OCI-LY1 (cell line): Measurements from ENCODE around the gene TYW1.
"Not testable (repeated sequence)": the region's sequence is repeated elsewhere in the genome, so short reads cannot be mapped to it uniquely, and the experiment has no call there.

Experiments
- H2AFZ ChIP-seq: fragments of 200-600 bp; sonication (generic), shearing (Covaris generic); 2 replicates; pipeline ENCODE4 v1.6.0; 2014; ENCODE audit warnings: antibody characterized with exemption, mild to moderate bottlenecking, low read length
- H3F3A ChIP-seq: fragments of 200-600 bp; sonication (generic), shearing (Covaris generic); 2 replicates; pipeline ENCODE4 v1.6.0; 2014; ENCODE audit warnings: mild to moderate bottlenecking, antibody characterized with exemption, low read length, moderate library complexity; ENCODE audit not compliant: insufficient read depth
- H3K27ac ChIP-seq: fragments of 200-600 bp; sonication (generic); 2 replicates; pipeline ENCODE4 v1.5.1; 2014; ENCODE audit warnings: low read length, mixed run types, mild to moderate bottlenecking, low read depth; ENCODE audit not compliant: poor library complexity, severe bottlenecking
- H3K27me3 ChIP-seq: fragments of 200-600 bp; sonication (generic); 2 replicates; pipeline ENCODE4 v1.6.0; 2014; ENCODE audit warnings: antibody characterized with exemption, mild to moderate bottlenecking, low read length, moderate library complexity; ENCODE audit not compliant: insufficient read depth
- H3K36me3 ChIP-seq: fragments of 200-600 bp; sonication (generic); 2 replicates; pipeline ENCODE4 v1.6.1; 2014; ENCODE audit warnings: mild to moderate bottlenecking, antibody characterized with exemption, low read length, moderate library complexity, mixed read lengths; ENCODE audit not compliant: insufficient read depth
- H3K4me1 ChIP-seq: fragments of 200-600 bp; sonication (generic); 2 replicates; pipeline ENCODE4 v1.5.1; 2014; ENCODE audit warnings: mild to moderate bottlenecking, low read length, moderate library complexity; ENCODE audit not compliant: insufficient read depth, severe bottlenecking
- H3K4me2 ChIP-seq: fragments of 200-600 bp; sonication (generic), shearing (Covaris generic); 2 replicates; pipeline ENCODE4 v1.6.1; 2014; ENCODE audit warnings: low read length
- H3K4me3 ChIP-seq: fragments of 200-600 bp; sonication (generic); 2 replicates; pipeline ENCODE4 v1.5.1; 2014; ENCODE audit warnings: low read length, low read depth, mild to moderate bottlenecking, mixed read lengths; ENCODE audit not compliant: poor library complexity, severe bottlenecking
- H3K79me2 ChIP-seq: fragments of 200-600 bp; shearing (Covaris generic); 2 replicates; pipeline ENCODE4 v1.6.1; 2016; ENCODE audit warnings: mixed run types, low read length, mixed read lengths; ENCODE audit not compliant: insufficient read depth
- H3K9ac ChIP-seq: fragments of 200-600 bp; sonication (generic), shearing (Covaris generic); 2 replicates; pipeline ENCODE4 v1.6.1; 2014; ENCODE audit warnings: mild to moderate bottlenecking, low read length, mixed read lengths
- H3K9me2 ChIP-seq: fragments of 200-600 bp; sonication (generic), shearing (Covaris generic); 2 replicates; pipeline ENCODE4 v1.6.1; 2014; ENCODE audit warnings: low read depth, mild to moderate bottlenecking, low read length, mixed read lengths
- H3K9me3 ChIP-seq: fragments of 200-600 bp; shearing (Covaris generic); 2 replicates; pipeline ENCODE4 v1.6.1; 2014; ENCODE audit warnings: low read length, mixed read lengths
- H4K20me1 ChIP-seq: fragments of 200-600 bp; sonication (generic), shearing (Covaris generic); 2 replicates; pipeline ENCODE4 v1.6.0; 2016; ENCODE audit warnings: mild to moderate bottlenecking, low read length; ENCODE audit not compliant: insufficient read depth

Gene TYW1

GRCh38 chr7:67226967-67227366 lies 230.3 kb downstream of the TYW1 start:
- H3K27ac ChIP-seq, H3K27me3 ChIP-seq, H3K4me1 ChIP-seq, H3K9me2 ChIP-seq, H2AFZ ChIP-seq, H3K79me2 ChIP-seq, H3K36me3 ChIP-seq, H4K20me1 ChIP-seq, H3F3A ChIP-seq, H3K9me3 ChIP-seq, H3K9ac ChIP-seq, H3K4me3 ChIP-seq, H3K4me2 ChIP-seq: not testable (repeated sequence)

GRCh38 chr7:67229018-67229417 lies 232.4 kb downstream of the TYW1 start:
- not testable (repeated sequence) for H4K20me1 ChIP-seq, H3K4me3 ChIP-seq, H3K4me2 ChIP-seq, H3F3A ChIP-seq, H2AFZ ChIP-seq, H3K27ac ChIP-seq, H3K9ac ChIP-seq, H3K79me2 ChIP-seq, H3K27me3 ChIP-seq, H3K9me2 ChIP-seq, H3K4me1 ChIP-seq, H3K36me3 ChIP-seq, H3K9me3 ChIP-seq

GRCh38 chr7:67230029-67230428 lies 233.4 kb downstream of the TYW1 start:
- H3K9me3 ChIP-seq, H3K27me3 ChIP-seq, H3K79me2 ChIP-seq, H2AFZ ChIP-seq, H3K9me2 ChIP-seq, H3K27ac ChIP-seq, H3K36me3 ChIP-seq, H3F3A ChIP-seq, H4K20me1 ChIP-seq, H3K9ac ChIP-seq, H3K4me3 ChIP-seq, H3K4me1 ChIP-seq, H3K4me2 ChIP-seq: not testable (repeated sequence)

GRCh38 chr7:67233506-67233905 lies 236.9 kb downstream of the TYW1 start:
- not testable (repeated sequence) for H3K27me3 ChIP-seq, H3K9me3 ChIP-seq, H3K4me3 ChIP-seq, H2AFZ ChIP-seq, H3K9me2 ChIP-seq, H3F3A ChIP-seq, H3K4me2 ChIP-seq, H3K4me1 ChIP-seq, H3K9ac ChIP-seq, H3K27ac ChIP-seq, H3K36me3 ChIP-seq, H4K20me1 ChIP-seq, H3K79me2 ChIP-seq

GRCh38 chr7:67236216-67236615 lies 239.6 kb downstream of the TYW1 start:
- not testable (repeated sequence) for H3K4me3 ChIP-seq, H3K4me1 ChIP-seq, H3K79me2 ChIP-seq, H4K20me1 ChIP-seq, H3K36me3 ChIP-seq, H3K9me3 ChIP-seq, H3K27ac ChIP-seq, H3K27me3 ChIP-seq, H3K9ac ChIP-seq, H2AFZ ChIP-seq, H3F3A ChIP-seq, H3K4me2 ChIP-seq, H3K9me2 ChIP-seq

GRCh38 chr7:67242871-67243270 lies 246.2 kb downstream of the TYW1 start:
- not testable (repeated sequence) for H3K4me1 ChIP-seq, H3K4me3 ChIP-seq, H3K9ac ChIP-seq, H2AFZ ChIP-seq, H4K20me1 ChIP-seq, H3K79me2 ChIP-seq, H3K9me2 ChIP-seq, H3K36me3 ChIP-seq, H3K27me3 ChIP-seq, H3F3A ChIP-seq, H3K27ac ChIP-seq, H3K4me2 ChIP-seq, H3K9me3 ChIP-seq

- not testable (repeated sequence) for H3K9me3 ChIP-seq, H3K4me1 ChIP-seq, H3K9me2 ChIP-seq, H3K27me3 ChIP-seq, H3K27ac ChIP-seq, H3K36me3 ChIP-seq, H3K4me2 ChIP-seq, H3K4me3 ChIP-seq, H3K9ac ChIP-seq, H2AFZ ChIP-seq, H4K20me1 ChIP-seq, H3F3A ChIP-seq, H3K79me2 ChIP-seq
Observed at GRCh38 chr7:67248364-67248763, 251.7 kb downstream of the TYW1 start.
